ENCODE data around the gene NCOA3. TPM values are rescaled to one million over a fixed set of nuclear protein-coding genes. Genes with fewer than 3 reads are reported as not detected.

NCOA3 gene
- total RNA-seq, 1 experiment from 2014 or later = 31.1 TPM

DNA sequence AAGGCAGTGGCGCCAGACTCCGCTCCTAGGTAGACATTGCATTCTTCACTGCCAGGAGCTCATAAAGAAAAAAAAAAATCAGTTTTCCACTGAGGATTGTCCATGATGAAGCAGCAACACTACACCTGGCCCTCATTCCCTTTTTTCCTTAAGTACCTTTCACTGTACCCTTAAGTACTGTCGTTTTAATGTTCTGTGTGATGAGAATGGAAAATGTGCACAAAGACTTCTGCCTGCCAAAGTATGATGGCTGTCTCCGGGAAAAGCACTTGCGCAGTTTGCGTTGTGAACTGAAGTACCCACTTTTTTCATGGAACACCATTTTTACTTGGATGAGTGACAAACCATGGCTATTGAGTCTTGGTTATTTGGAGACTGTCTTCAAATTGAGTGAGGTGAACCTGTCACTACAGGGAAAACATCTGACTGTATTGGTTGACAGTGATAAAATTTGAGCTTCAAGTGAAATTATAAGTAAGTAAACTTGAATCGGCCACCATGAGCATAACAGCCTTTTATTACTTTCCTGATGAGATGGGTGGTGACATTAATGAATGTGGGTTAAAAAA lies 104.8 kb downstream of the NCOA3 start:
- CTCF ChIA-PET = no interaction called here

DNA sequence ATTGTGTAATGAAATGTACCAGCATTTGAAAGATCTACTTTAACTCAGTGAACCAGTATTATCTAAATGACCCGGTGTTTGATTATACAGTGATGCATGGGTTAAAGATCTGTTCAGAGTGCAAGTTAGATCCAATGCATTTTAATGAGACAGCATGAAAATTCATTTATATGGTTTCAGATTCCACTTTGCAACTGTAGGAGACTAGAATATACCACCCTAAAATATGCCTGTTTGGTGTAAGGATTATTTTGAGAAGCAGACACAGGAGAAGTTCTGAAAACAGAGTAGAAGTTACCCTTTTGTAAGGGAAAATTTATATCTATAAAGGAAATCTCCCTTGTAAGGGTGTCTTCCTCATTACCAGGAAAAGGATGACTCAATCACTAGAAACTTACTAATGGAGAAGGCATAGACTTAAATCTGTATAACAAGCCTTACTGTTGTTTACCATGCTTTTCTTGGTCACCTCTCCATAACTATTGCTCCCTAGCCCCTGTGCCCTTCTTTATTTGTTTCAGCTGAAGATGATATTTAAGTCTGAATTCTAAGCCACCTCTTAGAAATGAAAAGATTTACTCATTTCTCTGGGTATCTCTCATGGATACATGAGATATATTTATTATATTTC lies 105.4 kb downstream of the NCOA3 start:
- Histone ChIP-seq H3K36me3 (ENCODE audit: low read depth, low read length) (no peaks in the 10 kb centered on the region; the same call in 1 of the 2 replicates), H3K9ac (ENCODE audit: low read length) (no peak overlapping the region), H3K4me3 (ENCODE audit: low read length) (no peak overlapping the region), H3K9me3 (ENCODE audit: low read length) (no peaks in the 10 kb centered on the region), H3K27me3 (ENCODE audit: low read length) (no peaks in the 10 kb centered on the region), H3K9me2 (replicated peaks; ENCODE audit: low read length) (no peaks in the 10 kb centered on the region), H4K20me1 (ENCODE audit: low read length) (no peaks in the 10 kb centered on the region), H3K4me2 (ENCODE audit: low read length) (no peak overlapping the region; the same call in 1 of the 2 replicates), H3K27ac (ENCODE audit: low read length) (no peak overlapping the region), H3K79me2 (ENCODE audit: low read length) (peaks cover 30% of the 10 kb centered on the region), H3K4me1 (ENCODE audit: insufficient read depth, low read length) (peaks cover 27% of the 10 kb centered on the region), H2AFZ (ENCODE audit: low read length) (no peak overlapping the region), H3F3A (ENCODE audit: low read length, unreplicated experiment) (no peaks in the 10 kb centered on the region)
- CTCF ChIA-PET = no interaction called here
- ATAC-seq (peak; percentile 56), DNase-seq (peak; percentile 46)
- POLR2A ChIA-PET (ENCODE audit: unreplicated experiment) = no interaction called here
- TF ChIP-seq, protein P1, sequence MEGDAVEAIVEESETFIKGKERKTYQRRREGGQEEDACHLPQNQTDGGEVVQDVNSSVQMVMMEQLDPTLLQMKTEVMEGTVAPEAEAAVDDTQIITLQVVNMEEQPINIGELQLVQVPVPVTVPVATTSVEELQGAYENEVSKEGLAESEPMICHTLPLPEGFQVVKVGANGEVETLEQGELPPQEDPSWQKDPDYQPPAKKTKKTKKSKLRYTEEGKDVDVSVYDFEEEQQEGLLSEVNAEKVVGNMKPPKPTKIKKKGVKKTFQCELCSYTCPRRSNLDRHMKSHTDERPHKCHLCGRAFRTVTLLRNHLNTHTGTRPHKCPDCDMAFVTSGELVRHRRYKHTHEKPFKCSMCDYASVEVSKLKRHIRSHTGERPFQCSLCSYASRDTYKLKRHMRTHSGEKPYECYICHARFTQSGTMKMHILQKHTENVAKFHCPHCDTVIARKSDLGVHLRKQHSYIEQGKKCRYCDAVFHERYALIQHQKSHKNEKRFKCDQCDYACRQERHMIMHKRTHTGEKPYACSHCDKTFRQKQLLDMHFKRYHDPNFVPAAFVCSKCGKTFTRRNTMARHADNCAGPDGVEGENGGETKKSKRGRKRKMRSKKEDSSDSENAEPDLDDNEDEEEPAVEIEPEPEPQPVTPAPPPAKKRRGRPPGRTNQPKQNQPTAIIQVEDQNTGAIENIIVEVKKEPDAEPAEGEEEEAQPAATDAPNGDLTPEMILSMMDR (conservative IDR thresholded peaks at IDR 0.05; ENCODE audit: low read depth, low read length) = no peak
- TF ChIP-seq EZH2 (IDR thresholded peaks at IDR 0.05; ENCODE audit: low read length, unreplicated experiment) (no peak), EZH2phosphoT487 (IDR thresholded peaks at IDR 0.05; ENCODE audit: borderline replicate concordance, low read length) (no peak)
- intact Hi-C loops (cut with micrococcal nuclease) = no loop called here
- no TSS peak for BruUV-seq (replicated peaks)

More for the DNA sequence above, 104.8 kb downstream of the NCOA3 start:
- POLR2A ChIA-PET (ENCODE audit: unreplicated experiment) = no interaction called here
- Histone ChIP-seq H3K4me2 (ENCODE audit: low read length) (no peak overlapping the region), H3F3A (ENCODE audit: low read length, unreplicated experiment) (no peaks in the 10 kb centered on the region), H2AFZ (ENCODE audit: low read length) (no peak overlapping the region), H3K9me3 (ENCODE audit: low read length) (no peaks in the 10 kb centered on the region), H3K79me2 (ENCODE audit: low read length) (peaks cover 24% of the 10 kb centered on the region), H3K4me3 (ENCODE audit: low read length) (no peak overlapping the region), H3K36me3 (ENCODE audit: low read depth, low read length) (no peaks in the 10 kb centered on the region; the same call in 1 of the 2 replicates), H3K9me2 (replicated peaks; ENCODE audit: low read length) (no peaks in the 10 kb centered on the region), H4K20me1 (ENCODE audit: low read length) (no peaks in the 10 kb centered on the region), H3K27me3 (ENCODE audit: low read length) (no peaks in the 10 kb centered on the region), H3K4me1 (ENCODE audit: insufficient read depth, low read length) (peaks cover 27% of the 10 kb centered on the region), H3K27ac (ENCODE audit: low read length) (no peak overlapping the region), H3K9ac (ENCODE audit: low read length) (no peak overlapping the region)
- ATAC-seq (no peak), DNase-seq (no peak)
- intact Hi-C loops (cut with micrococcal nuclease) = no loop called here
- no TSS peak for BruUV-seq (replicated peaks)
- TF ChIP-seq EZH2 (IDR thresholded peaks at IDR 0.05; ENCODE audit: low read length, unreplicated experiment) (no peak), EZH2phosphoT487 (IDR thresholded peaks at IDR 0.05; ENCODE audit: borderline replicate concordance, low read length) (no peak)
- TF ChIP-seq, protein P1 (conservative IDR thresholded peaks at IDR 0.05; ENCODE audit: low read depth, low read length) = no peak

DNA sequence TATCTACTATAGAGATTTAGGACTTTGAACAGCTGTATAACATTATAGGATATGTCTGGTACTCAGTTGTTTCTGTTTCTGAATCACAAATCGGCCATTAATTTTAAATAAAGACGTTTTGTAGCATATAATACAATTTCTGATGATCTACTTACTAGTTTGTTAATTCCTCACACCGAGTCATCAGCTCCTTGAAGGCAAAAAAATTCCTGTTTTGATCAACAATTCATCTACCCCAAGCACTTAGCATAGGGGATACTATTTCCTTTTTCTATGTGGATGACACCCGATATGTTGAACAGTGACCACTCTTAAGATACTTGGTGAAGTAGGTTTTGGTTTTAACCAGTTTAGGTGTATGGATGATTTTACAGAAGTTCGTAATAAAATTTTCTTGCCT lies 107.3 kb downstream of the NCOA3 start:
- H3K4me1 ChIP-seq (ENCODE audit: insufficient read depth, low read length) = peaks cover 27% of the 10 kb centered on the region

More for the DNA sequence above, 107.3 kb downstream of the NCOA3 start:
- CTCF ChIA-PET = interaction anchor here (0.7 kb wide), 1 partner anchor 79 kb away, joined by 7 read pairs; no protein-coding TSS in a partner anchor
- no peak overlapping the region for H3K9ac ChIP-seq (ENCODE audit: low read length)
- no peaks in the 10 kb centered on the region for H3K9me2 ChIP-seq (replicated peaks; ENCODE audit: low read length)
- no peak overlapping the region for H3K4me3 ChIP-seq (ENCODE audit: low read length)
- no TSS peak for BruUV-seq (replicated peaks)
- H4K20me1 ChIP-seq (ENCODE audit: low read length) = no peaks in the 10 kb centered on the region
- POLR2A ChIA-PET (ENCODE audit: unreplicated experiment) = interaction anchor here (0.6 kb wide), 1 partner anchor 108 kb away, joined by 15 read pairs; no protein-coding TSS in a partner anchor
- H2AFZ ChIP-seq (ENCODE audit: low read length) = no peak overlapping the region
- H3K27ac ChIP-seq (ENCODE audit: low read length) = no peak overlapping the region
- H3K9me3 ChIP-seq (ENCODE audit: low read length) = no peaks in the 10 kb centered on the region
- peaks cover 30% of the 10 kb centered on the region for H3K79me2 ChIP-seq (ENCODE audit: low read length)
- intact Hi-C loops (cut with micrococcal nuclease) = no loop called here
- ATAC-seq (no peak), DNase-seq (no peak)
- H3K27me3 ChIP-seq (ENCODE audit: low read length) = no peaks in the 10 kb centered on the region
- no peaks in the 10 kb centered on the region for H3F3A ChIP-seq (ENCODE audit: low read length, unreplicated experiment)
- H3K36me3 ChIP-seq (ENCODE audit: low read depth, low read length) = no peaks in the 10 kb centered on the region; the same call in 1 of the 2 replicates
- TF ChIP-seq, protein P1 (conservative IDR thresholded peaks at IDR 0.05; ENCODE audit: low read depth, low read length) = no peak
- no peak for TF ChIP-seq EZH2 (IDR thresholded peaks at IDR 0.05; ENCODE audit: low read length, unreplicated experiment)
- no peak overlapping the region for H3K4me2 ChIP-seq (ENCODE audit: low read length)
